WTC11 (cell line): ENCODE measurements around the gene FAM107B. TPM values are rescaled to one million over a fixed set of nuclear protein-coding genes. Genes with fewer than 3 reads are reported as not detected.

Experiments used
- ATAC-seq: fragments of 200-7000 bp; cut with Tn5 transposase; 2 replicates; pipeline ENCODE4 v1.10.0; 2021; ENCODE audit warnings: mild to moderate bottlenecking, moderate library complexity
- CTCF ChIA-PET: fragments of 300-600 bp; sonication (Branson Sonifier 250); formaldehyde crosslinking; loops from one replicate; lab custom pipeline; 2021; ENCODE audit warnings: antibody characterized with exemption; lab: Charles Lee
- POLR2A ChIA-PET: fragments of 350-600 bp; sonication (Branson Sonifier 250); formaldehyde crosslinking; loops from one replicate; lab custom pipeline; 2021; ENCODE audit warnings: antibody characterized with exemption; lab: Charles Lee
- DNase-seq: peaks from one replicate; pipeline ENCODE4 v3.0.0; 2021; ENCODE audit warnings: low spot score
- H3K27ac Mint-ChIP-seq: 2 replicates; pipeline ENCODE4 v1.8.0; 2021; ENCODE audit warnings: mixed read lengths
- H3K27me3 Mint-ChIP-seq: 2 replicates; pipeline ENCODE4 v1.8.0; 2021; ENCODE audit warnings: low read depth, mild to moderate bottlenecking, moderate library complexity, mixed read lengths
- H3K36me3 Mint-ChIP-seq: 2 replicates; pipeline ENCODE4 v1.8.0; 2021; ENCODE audit warnings: mixed read lengths
- H3K4me1 Mint-ChIP-seq: 2 replicates; pipeline ENCODE4 v1.8.0; 2022; ENCODE audit warnings: mixed read lengths
- H3K4me3 Mint-ChIP-seq: 2 replicates; pipeline ENCODE4 v1.8.0; 2021; ENCODE audit warnings: mild to moderate bottlenecking, moderate library complexity, mixed read lengths
- H3K9me3 Mint-ChIP-seq: 2 replicates; pipeline ENCODE4 v1.8.0; 2021; ENCODE audit warnings: mixed read lengths
- CBFB ChIP-seq: sonication (generic); formaldehyde crosslinking; IDR thresholded peaks from 2 replicates; pipeline ENCODE4 v1.8.1; 2022; ENCODE audit warnings: mild to moderate bottlenecking, low read depth, missing genetic modification reagents
- ERG ChIP-seq: fragments of 250-450 bp; sonication (Bioruptor Pico); IDR thresholded peaks from 2 replicates; pipeline ENCODE4 v1.8.0; 2021; ENCODE audit warnings: mild to moderate bottlenecking
- ETV6 ChIP-seq: sonication (generic); formaldehyde crosslinking; IDR thresholded peaks from 2 replicates; pipeline ENCODE4 v1.8.1; 2022; ENCODE audit warnings: mild to moderate bottlenecking, missing genetic modification reagents
- GRHL2 ChIP-seq: fragments of 250-450 bp; sonication (Bioruptor Pico); IDR thresholded peaks from 2 replicates; pipeline ENCODE4 v1.8.0; 2022; ENCODE audit warnings: mild to moderate bottlenecking, moderate library complexity; ENCODE audit not compliant: insufficient replicate concordance, severe bottlenecking
- NFYB ChIP-seq: sonication (generic); formaldehyde crosslinking; conservative IDR thresholded peaks from 2 replicates; pipeline ENCODE4 v1.8.0; 2022; ENCODE audit warnings: low read depth, missing genetic modification reagents
- NR2C2 ChIP-seq: sonication (generic); formaldehyde crosslinking; IDR thresholded peaks from 2 replicates; pipeline ENCODE4 v1.8.0; 2022; ENCODE audit warnings: mild to moderate bottlenecking, missing genetic modification reagents
- SMAD3 ChIP-seq: sonication (generic); formaldehyde crosslinking; IDR thresholded peaks from 2 replicates; pipeline ENCODE4 v1.8.0; 2022; ENCODE audit warnings: missing genetic modification reagents, mild to moderate bottlenecking, borderline replicate concordance
- SOX15 ChIP-seq: fragments of 250-450 bp; sonication (Bioruptor Pico); IDR thresholded peaks from 2 replicates; pipeline ENCODE4 v1.9.0; 2021; ENCODE audit warnings: mild to moderate bottlenecking
- TCF7 ChIP-seq: sonication (generic); formaldehyde crosslinking; IDR thresholded peaks from 2 replicates; pipeline ENCODE4 v1.8.0; 2022; ENCODE audit warnings: mild to moderate bottlenecking, low read depth, missing genetic modification reagents, moderate library complexity
- ZNF121 ChIP-seq: sonication (generic); formaldehyde crosslinking; IDR thresholded peaks from 2 replicates; pipeline ENCODE4 v1.8.0; 2023; ENCODE audit warnings: missing genetic modification reagents
- ZNF416 ChIP-seq: fragments of 250-450 bp; sonication (Bioruptor Pico); IDR thresholded peaks from 2 replicates; pipeline ENCODE4 v1.9.0; 2021; ENCODE audit warnings: mild to moderate bottlenecking, inconsistent platforms
- ZSCAN18 ChIP-seq: fragments of 250-450 bp; sonication (Bioruptor Pico); IDR thresholded peaks from 2 replicates; pipeline ENCODE4 v2.1.2; 2022; ENCODE audit warnings: mild to moderate bottlenecking, moderate library complexity
- total RNA-seq: library from RNA; stranded (reverse); gene quantifications from 3 replicates; pipeline ENCODE4 v1.2.3, GENCODE V29; 2021
- TF ChIP-seq, protein P1 (sequence below): sonication (generic); formaldehyde crosslinking; IDR thresholded peaks from 2 replicates; pipeline ENCODE4 v1.8.1; 2022; ENCODE audit warnings: low read depth, missing genetic modification reagents, borderline replicate concordance
- TF ChIP-seq, protein P2 (sequence below): sonication (generic); formaldehyde crosslinking; IDR thresholded peaks from 2 replicates; pipeline ENCODE4 v1.8.1; 2023; ENCODE audit warnings: mild to moderate bottlenecking, missing genetic modification reagents
- TF ChIP-seq, protein P3 (sequence below): sonication (generic); formaldehyde crosslinking; IDR thresholded peaks from 2 replicates; pipeline ENCODE4 v1.8.0; 2023; ENCODE audit warnings: missing genetic modification reagents
- TF ChIP-seq, protein P4 (sequence below): sonication (generic); formaldehyde crosslinking; IDR thresholded peaks from 2 replicates; pipeline ENCODE4 v1.8.0; 2022; ENCODE audit warnings: mild to moderate bottlenecking, missing genetic modification reagents
- TF ChIP-seq, protein P5 (sequence below): sonication (generic); formaldehyde crosslinking; IDR thresholded peaks from 2 replicates; pipeline ENCODE4 v1.8.0; 2023; ENCODE audit warnings: missing genetic modification reagents, mild to moderate bottlenecking, borderline replicate concordance
- TF ChIP-seq, protein P6 (sequence below): fragments of 250-450 bp; sonication (Bioruptor Pico); IDR thresholded peaks from 2 replicates; pipeline ENCODE4 v1.9.0; 2021; ENCODE audit warnings: moderate library complexity, mild to moderate bottlenecking, inconsistent platforms, borderline replicate concordance
- TF ChIP-seq, protein P7 (sequence below): sonication (generic); formaldehyde crosslinking; IDR thresholded peaks from 2 replicates; pipeline ENCODE4 v1.8.1; 2023; ENCODE audit warnings: mild to moderate bottlenecking, missing genetic modification reagents
- TF ChIP-seq, protein P8 (sequence below): sonication (generic); formaldehyde crosslinking; conservative IDR thresholded peaks from 2 replicates; pipeline ENCODE4 v1.8.1; 2023; ENCODE audit warnings: mild to moderate bottlenecking, low read depth, missing genetic modification reagents, moderate library complexity

Gene FAM107B
- total RNA-seq, 1 experiment from 2014 or later: 22.4 TPM

DNA sequence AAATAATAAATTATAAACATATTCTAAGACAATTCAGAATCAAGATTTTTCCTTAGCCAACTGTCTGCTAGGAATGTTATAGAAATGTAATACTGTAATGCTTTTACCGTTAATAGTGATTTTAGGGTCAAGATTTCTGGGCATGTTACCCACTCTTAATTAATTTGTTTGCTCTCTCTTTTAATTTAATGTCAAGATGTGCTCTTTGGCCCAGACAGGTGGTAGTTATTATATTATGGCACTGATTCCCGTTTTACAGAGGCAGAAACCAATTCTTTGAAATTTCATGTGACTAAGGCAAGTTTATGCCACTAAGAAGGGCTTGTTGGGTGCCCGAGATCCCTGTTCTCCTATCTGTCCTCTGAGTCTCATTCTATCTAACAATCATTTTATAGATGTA, 959 bp upstream of the FAM107B start:
- Mint-ChIP-seq H3K4me1 (peaks cover 5% of the 10 kb centered on the region), H3K27me3 (no peaks in the 10 kb centered on the region; the same call in 1 of the 2 replicates), H3K36me3 (no peaks in the 10 kb centered on the region), H3K9me3 (peaks cover 9% of the 10 kb centered on the region; the same call in 1 of the 2 replicates), H3K4me3 (no peak overlapping the region), H3K27ac (no peak overlapping the region)
- DNase-seq (no peak), ATAC-seq (no peak)
- ChIA-PET POLR2A (no interaction called here), CTCF (interaction anchor here (0.5 kb wide), 1 partner anchor 137 kb away, joined by 3 read pairs; no protein-coding TSS in a partner anchor)
- TF ChIP-seq, protein P1, sequence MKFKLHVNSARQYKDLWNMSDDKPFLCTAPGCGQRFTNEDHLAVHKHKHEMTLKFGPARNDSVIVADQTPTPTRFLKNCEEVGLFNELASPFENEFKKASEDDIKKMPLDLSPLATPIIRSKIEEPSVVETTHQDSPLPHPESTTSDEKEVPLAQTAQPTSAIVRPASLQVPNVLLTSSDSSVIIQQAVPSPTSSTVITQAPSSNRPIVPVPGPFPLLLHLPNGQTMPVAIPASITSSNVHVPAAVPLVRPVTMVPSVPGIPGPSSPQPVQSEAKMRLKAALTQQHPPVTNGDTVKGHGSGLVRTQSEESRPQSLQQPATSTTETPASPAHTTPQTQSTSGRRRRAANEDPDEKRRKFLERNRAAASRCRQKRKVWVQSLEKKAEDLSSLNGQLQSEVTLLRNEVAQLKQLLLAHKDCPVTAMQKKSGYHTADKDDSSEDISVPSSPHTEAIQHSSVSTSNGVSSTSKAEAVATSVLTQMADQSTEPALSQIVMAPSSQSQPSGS (CRISPR knock-in tag): no peak
- TF ChIP-seq CBFB (CRISPR knock-in tag) (no peak), SMAD3 (CRISPR knock-in tag) (no peak), NFYB (CRISPR knock-in tag) (no peak), ERG (CRISPR knock-in tag) (no peak), SOX15 (CRISPR knock-in tag) (no peak), ZSCAN18 (CRISPR knock-in tag) (no peak), NR2C2 (CRISPR knock-in tag) (no peak), ETV6 (CRISPR knock-in tag) (no peak), TCF7 (CRISPR knock-in tag) (no peak), ZNF416 (CRISPR knock-in tag) (no peak), GRHL2 (CRISPR knock-in tag) (no peak), ZNF121 (CRISPR knock-in tag) (no peak)
- TF ChIP-seq, protein P2, sequence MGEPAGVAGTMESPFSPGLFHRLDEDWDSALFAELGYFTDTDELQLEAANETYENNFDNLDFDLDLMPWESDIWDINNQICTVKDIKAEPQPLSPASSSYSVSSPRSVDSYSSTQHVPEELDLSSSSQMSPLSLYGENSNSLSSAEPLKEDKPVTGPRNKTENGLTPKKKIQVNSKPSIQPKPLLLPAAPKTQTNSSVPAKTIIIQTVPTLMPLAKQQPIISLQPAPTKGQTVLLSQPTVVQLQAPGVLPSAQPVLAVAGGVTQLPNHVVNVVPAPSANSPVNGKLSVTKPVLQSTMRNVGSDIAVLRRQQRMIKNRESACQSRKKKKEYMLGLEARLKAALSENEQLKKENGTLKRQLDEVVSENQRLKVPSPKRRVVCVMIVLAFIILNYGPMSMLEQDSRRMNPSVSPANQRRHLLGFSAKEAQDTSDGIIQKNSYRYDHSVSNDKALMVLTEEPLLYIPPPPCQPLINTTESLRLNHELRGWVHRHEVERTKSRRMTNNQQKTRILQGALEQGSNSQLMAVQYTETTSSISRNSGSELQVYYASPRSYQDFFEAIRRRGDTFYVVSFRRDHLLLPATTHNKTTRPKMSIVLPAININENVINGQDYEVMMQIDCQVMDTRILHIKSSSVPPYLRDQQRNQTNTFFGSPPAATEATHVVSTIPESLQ (CRISPR knock-in tag): no peak
- TF ChIP-seq, protein P3, sequence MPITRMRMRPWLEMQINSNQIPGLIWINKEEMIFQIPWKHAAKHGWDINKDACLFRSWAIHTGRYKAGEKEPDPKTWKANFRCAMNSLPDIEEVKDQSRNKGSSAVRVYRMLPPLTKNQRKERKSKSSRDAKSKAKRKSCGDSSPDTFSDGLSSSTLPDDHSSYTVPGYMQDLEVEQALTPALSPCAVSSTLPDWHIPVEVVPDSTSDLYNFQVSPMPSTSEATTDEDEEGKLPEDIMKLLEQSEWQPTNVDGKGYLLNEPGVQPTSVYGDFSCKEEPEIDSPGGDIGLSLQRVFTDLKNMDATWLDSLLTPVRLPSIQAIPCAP (CRISPR knock-in tag): no peak
- TF ChIP-seq, protein P4, sequence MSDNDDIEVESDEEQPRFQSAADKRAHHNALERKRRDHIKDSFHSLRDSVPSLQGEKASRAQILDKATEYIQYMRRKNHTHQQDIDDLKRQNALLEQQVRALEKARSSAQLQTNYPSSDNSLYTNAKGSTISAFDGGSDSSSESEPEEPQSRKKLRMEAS: no peak
- TF ChIP-seq, protein P5, sequence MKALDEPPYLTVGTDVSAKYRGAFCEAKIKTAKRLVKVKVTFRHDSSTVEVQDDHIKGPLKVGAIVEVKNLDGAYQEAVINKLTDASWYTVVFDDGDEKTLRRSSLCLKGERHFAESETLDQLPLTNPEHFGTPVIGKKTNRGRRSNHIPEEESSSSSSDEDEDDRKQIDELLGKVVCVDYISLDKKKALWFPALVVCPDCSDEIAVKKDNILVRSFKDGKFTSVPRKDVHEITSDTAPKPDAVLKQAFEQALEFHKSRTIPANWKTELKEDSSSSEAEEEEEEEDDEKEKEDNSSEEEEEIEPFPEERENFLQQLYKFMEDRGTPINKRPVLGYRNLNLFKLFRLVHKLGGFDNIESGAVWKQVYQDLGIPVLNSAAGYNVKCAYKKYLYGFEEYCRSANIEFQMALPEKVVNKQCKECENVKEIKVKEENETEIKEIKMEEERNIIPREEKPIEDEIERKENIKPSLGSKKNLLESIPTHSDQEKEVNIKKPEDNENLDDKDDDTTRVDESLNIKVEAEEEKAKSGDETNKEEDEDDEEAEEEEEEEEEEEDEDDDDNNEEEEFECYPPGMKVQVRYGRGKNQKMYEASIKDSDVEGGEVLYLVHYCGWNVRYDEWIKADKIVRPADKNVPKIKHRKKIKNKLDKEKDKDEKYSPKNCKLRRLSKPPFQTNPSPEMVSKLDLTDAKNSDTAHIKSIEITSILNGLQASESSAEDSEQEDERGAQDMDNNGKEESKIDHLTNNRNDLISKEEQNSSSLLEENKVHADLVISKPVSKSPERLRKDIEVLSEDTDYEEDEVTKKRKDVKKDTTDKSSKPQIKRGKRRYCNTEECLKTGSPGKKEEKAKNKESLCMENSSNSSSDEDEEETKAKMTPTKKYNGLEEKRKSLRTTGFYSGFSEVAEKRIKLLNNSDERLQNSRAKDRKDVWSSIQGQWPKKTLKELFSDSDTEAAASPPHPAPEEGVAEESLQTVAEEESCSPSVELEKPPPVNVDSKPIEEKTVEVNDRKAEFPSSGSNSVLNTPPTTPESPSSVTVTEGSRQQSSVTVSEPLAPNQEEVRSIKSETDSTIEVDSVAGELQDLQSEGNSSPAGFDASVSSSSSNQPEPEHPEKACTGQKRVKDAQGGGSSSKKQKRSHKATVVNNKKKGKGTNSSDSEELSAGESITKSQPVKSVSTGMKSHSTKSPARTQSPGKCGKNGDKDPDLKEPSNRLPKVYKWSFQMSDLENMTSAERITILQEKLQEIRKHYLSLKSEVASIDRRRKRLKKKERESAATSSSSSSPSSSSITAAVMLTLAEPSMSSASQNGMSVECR (CRISPR knock-in tag): no peak
- TF ChIP-seq, protein P6, sequence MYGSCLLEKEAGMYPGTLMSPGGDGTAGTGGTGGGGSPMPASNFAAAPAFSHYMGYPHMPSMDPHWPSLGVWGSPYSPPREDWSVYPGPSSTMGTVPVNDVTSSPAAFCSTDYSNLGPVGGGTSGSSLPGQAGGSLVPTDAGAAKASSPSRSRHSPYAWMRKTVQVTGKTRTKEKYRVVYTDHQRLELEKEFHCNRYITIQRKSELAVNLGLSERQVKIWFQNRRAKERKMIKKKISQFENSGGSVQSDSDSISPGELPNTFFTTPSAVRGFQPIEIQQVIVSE (CRISPR knock-in tag): no peak
- TF ChIP-seq, protein P7, sequence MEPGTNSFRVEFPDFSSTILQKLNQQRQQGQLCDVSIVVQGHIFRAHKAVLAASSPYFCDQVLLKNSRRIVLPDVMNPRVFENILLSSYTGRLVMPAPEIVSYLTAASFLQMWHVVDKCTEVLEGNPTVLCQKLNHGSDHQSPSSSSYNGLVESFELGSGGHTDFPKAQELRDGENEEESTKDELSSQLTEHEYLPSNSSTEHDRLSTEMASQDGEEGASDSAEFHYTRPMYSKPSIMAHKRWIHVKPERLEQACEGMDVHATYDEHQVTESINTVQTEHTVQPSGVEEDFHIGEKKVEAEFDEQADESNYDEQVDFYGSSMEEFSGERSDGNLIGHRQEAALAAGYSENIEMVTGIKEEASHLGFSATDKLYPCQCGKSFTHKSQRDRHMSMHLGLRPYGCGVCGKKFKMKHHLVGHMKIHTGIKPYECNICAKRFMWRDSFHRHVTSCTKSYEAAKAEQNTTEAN (CRISPR knock-in tag): no peak
- TF ChIP-seq, protein P8, sequence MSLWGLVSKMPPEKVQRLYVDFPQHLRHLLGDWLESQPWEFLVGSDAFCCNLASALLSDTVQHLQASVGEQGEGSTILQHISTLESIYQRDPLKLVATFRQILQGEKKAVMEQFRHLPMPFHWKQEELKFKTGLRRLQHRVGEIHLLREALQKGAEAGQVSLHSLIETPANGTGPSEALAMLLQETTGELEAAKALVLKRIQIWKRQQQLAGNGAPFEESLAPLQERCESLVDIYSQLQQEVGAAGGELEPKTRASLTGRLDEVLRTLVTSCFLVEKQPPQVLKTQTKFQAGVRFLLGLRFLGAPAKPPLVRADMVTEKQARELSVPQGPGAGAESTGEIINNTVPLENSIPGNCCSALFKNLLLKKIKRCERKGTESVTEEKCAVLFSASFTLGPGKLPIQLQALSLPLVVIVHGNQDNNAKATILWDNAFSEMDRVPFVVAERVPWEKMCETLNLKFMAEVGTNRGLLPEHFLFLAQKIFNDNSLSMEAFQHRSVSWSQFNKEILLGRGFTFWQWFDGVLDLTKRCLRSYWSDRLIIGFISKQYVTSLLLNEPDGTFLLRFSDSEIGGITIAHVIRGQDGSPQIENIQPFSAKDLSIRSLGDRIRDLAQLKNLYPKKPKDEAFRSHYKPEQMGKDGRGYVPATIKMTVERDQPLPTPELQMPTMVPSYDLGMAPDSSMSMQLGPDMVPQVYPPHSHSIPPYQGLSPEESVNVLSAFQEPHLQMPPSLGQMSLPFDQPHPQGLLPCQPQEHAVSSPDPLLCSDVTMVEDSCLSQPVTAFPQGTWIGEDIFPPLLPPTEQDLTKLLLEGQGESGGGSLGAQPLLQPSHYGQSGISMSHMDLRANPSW: no peak
